ENCODE data around the gene THEMIS2. TPM values are rescaled to one million over a fixed set of nuclear protein-coding genes. Genes with fewer than 3 reads are reported as not detected.

Gene THEMIS2
- total and polyA plus RNA-seq, 12 donors: 2.5 to 29.3 (median 5.7) TPM

- 88 to 90% methylated on average over 18 of the region's 18 CpGs for WGBS, 2 donors
- DNase-seq (no peak), ATAC-seq (no peak)
- intact Hi-C loops (cut with DNase I): no loop called here
- Histone ChIP-seq H3K36me3 (peaks cover 0 to 60% (median 0%) of the 10 kb centered on the region in 9 donors), H3K27ac (peak overlapping the region in 2 of 10 donors; percentile 14 to 93), H3K27me3 (peaks cover 0 to 5% (median 0%) of the 10 kb centered on the region in 7 donors), H3K9me3 (no peaks in the 10 kb centered on the region), H3K4me1 (peaks cover 0 to 68% (median 8%) of the 10 kb centered on the region in 9 donors), H3K4me3 (no peak overlapping the region)
- TF ChIP-seq, protein P1, sequence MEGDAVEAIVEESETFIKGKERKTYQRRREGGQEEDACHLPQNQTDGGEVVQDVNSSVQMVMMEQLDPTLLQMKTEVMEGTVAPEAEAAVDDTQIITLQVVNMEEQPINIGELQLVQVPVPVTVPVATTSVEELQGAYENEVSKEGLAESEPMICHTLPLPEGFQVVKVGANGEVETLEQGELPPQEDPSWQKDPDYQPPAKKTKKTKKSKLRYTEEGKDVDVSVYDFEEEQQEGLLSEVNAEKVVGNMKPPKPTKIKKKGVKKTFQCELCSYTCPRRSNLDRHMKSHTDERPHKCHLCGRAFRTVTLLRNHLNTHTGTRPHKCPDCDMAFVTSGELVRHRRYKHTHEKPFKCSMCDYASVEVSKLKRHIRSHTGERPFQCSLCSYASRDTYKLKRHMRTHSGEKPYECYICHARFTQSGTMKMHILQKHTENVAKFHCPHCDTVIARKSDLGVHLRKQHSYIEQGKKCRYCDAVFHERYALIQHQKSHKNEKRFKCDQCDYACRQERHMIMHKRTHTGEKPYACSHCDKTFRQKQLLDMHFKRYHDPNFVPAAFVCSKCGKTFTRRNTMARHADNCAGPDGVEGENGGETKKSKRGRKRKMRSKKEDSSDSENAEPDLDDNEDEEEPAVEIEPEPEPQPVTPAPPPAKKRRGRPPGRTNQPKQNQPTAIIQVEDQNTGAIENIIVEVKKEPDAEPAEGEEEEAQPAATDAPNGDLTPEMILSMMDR (IDR thresholded peaks at IDR 0.05): no peak
Observed at GRCh38 chr1:27876341-27877114, 4.2 kb downstream of the THEMIS2 start.

- Histone ChIP-seq H3K36me3 (peaks cover 0 to 65% (median 0%) of the 10 kb centered on the region in 9 donors), H3K4me1 (peaks cover 0 to 70% (median 8%) of the 10 kb centered on the region in 9 donors), H3K9me3 (no peaks in the 10 kb centered on the region), H3K27me3 (peaks cover 0 to 5% (median 0%) of the 10 kb centered on the region in 7 donors), H3K4me3 (no peak overlapping the region), H3K27ac (peak overlapping the region in 1 of 10 donors; percentile 93)
- TF ChIP-seq, protein P1 (IDR thresholded peaks at IDR 0.05): no peak
- WGBS, 2 donors: 95 to 100% methylated on average over 2 of the region's 2 CpGs
- DNase-seq (no peak), ATAC-seq (no peak)
- intact Hi-C loops (cut with DNase I): no loop called here
Observed at GRCh38 chr1:27877115-27877416, 4.7 kb downstream of the THEMIS2 start.

- H3K4me1 ChIP-seq: peaks cover 0 to 78% (median 1%) of the 10 kb centered on the region in 9 donors
- no peaks in the 10 kb centered on the region for H3K27me3 ChIP-seq
- TF ChIP-seq, protein P1 (IDR thresholded peaks at IDR 0.05): no peak
- H3K4me3 ChIP-seq: no peak overlapping the region
- H3K36me3 ChIP-seq: peaks cover 0 to 75% (median 0%) of the 10 kb centered on the region in 9 donors
- no peak for ATAC-seq
- no peak for DNase-seq
- 90 to 93% methylated on average over 4 of the region's 4 CpGs for WGBS, 2 donors
- intact Hi-C loops (cut with DNase I): no loop called here
- H3K27ac ChIP-seq: peak overlapping the region in 1 of 10 donors; percentile 55
- H3K9me3 ChIP-seq: no peaks in the 10 kb centered on the region
Observed at GRCh38 chr1:27878039-27878438, 5.7 kb downstream of the THEMIS2 start.

- H3K4me1 ChIP-seq: peaks cover 0 to 87% (median 0%) of the 10 kb centered on the region in 9 donors
- TF ChIP-seq, protein P1 (IDR thresholded peaks at IDR 0.05): no peak
- H3K36me3 ChIP-seq: peaks cover 0 to 83% (median 0%) of the 10 kb centered on the region in 9 donors
- intact Hi-C loops (cut with DNase I): no loop called here
- no peaks in the 10 kb centered on the region for H3K9me3 ChIP-seq
- no peaks in the 10 kb centered on the region for H3K27me3 ChIP-seq
- WGBS, 2 donors: 67 to 68% methylated on average over 8 of the region's 8 CpGs
- ATAC-seq (no peak), DNase-seq (no peak)
- no peak overlapping the region for H3K4me3 ChIP-seq
- peak overlapping the region in 1 of 10 donors; percentile 55 for H3K27ac ChIP-seq
Observed at GRCh38 chr1:27878787-27879335, 6.5 kb downstream of the THEMIS2 start.

Measured in heart right ventricle (tissue), 16 donors.